ENCODE results near the gene SLC30A7.

DNA sequence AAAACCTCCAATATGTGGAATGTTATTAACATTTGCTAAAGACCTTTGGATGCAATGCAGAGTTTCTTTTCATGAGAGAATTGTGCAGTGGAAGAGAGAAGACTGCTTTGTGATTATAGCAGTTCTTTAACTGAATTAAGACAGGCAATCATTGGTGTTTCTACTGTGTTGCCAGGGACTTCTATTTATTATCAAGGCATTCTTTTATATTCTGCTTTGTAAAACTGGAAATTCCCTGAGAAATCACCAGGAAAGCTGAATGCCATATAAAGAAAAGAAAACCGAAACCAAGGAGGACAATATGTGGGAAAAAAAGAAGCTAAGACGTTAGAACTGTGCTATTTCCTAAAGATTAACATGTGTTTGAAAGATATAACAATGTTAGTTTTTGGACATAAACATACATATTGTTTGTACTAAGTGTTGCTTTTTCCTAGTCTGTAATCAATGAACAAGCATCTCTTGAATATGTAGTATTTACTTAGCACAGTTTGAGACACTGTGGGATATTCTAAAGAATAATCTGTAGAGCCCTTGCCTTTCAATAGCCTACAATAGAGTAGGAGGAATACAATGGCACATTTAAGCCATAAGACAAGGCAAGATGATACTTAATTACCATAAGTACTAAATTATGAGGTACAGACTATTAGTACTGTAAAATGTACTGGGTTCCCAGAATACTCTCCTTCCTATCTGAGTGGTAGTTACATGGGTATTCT is 48.4 kb upstream of the SLC30A7 start:
- TF ChIP-seq CTCF (IDR thresholded peaks at IDR 0.05; ENCODE audit: low read depth, low read length, missing input control), result no peak
- TF ChIP-seq, protein P1, sequence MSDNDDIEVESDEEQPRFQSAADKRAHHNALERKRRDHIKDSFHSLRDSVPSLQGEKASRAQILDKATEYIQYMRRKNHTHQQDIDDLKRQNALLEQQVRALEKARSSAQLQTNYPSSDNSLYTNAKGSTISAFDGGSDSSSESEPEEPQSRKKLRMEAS (IDR thresholded peaks at IDR 0.05), result no peak
- TF ChIP-seq EGR1 (IDR thresholded peaks at IDR 0.05; ENCODE audit: low read depth in 2 of 2), result no peak
- TF ChIP-seq SP1 (IDR thresholded peaks at IDR 0.05), result no peak

Measured in liver (tissue), 3 donors.